ENCODE results near the gene MISP. TPM values are rescaled to one million over a fixed set of nuclear protein-coding genes. Genes with fewer than 3 reads are reported as not detected.

The MISP gene
- total RNA-seq, 1 donor from 2014 or later: not detected

- intact Hi-C loops (cut with micrococcal nuclease): no loop called here
- no peak overlapping the region for H3K27ac Mint-ChIP-seq
- no peak for DNase-seq
- H3K27me3 Mint-ChIP-seq: no peaks in the 10 kb centered on the region
- H3K36me3 Mint-ChIP-seq (ENCODE audit: low read depth): no peaks in the 10 kb centered on the region
- no peaks in the 10 kb centered on the region for H3K9me3 Mint-ChIP-seq
- no peaks in the 10 kb centered on the region for H3K4me1 Mint-ChIP-seq
- no peak overlapping the region for H3K4me3 Mint-ChIP-seq
Measured at GRCh38 chr19:782185-782877, 31.4 kb downstream of the MISP start.

GRCh38 chr19:782878-783668 lies 32.2 kb downstream of the MISP start:
- H3K36me3 Mint-ChIP-seq (ENCODE audit: low read depth): no peaks in the 10 kb centered on the region
- H3K27ac Mint-ChIP-seq: no peak overlapping the region
- H3K4me3 Mint-ChIP-seq: no peak overlapping the region
- H3K9me3 Mint-ChIP-seq: no peaks in the 10 kb centered on the region
- no peaks in the 10 kb centered on the region for H3K27me3 Mint-ChIP-seq
- H3K4me1 Mint-ChIP-seq: no peaks in the 10 kb centered on the region
- intact Hi-C loops (cut with micrococcal nuclease): no loop called here
- DNase-seq: no peak

GRCh38 chr19:784541-784940 lies 33.6 kb downstream of the MISP start:
- intact Hi-C loops (cut with micrococcal nuclease): no loop called here
- no peaks in the 10 kb centered on the region for H3K4me1 Mint-ChIP-seq
- no peak overlapping the region for H3K4me3 Mint-ChIP-seq
- DNase-seq: no peak
- H3K27ac Mint-ChIP-seq: no peak overlapping the region
- H3K9me3 Mint-ChIP-seq: no peaks in the 10 kb centered on the region
- no peaks in the 10 kb centered on the region for H3K36me3 Mint-ChIP-seq (ENCODE audit: low read depth)
- peaks cover 4% of the 10 kb centered on the region for H3K27me3 Mint-ChIP-seq

GRCh38 chr19:787536-787935 lies 36.6 kb downstream of the MISP start:
- no peak overlapping the region for H3K4me3 Mint-ChIP-seq
- intact Hi-C loops (cut with micrococcal nuclease): no loop called here
- DNase-seq: no peak
- peaks cover 4% of the 10 kb centered on the region for H3K27me3 Mint-ChIP-seq
- H3K4me1 Mint-ChIP-seq: no peaks in the 10 kb centered on the region
- no peaks in the 10 kb centered on the region for H3K9me3 Mint-ChIP-seq
- H3K36me3 Mint-ChIP-seq (ENCODE audit: low read depth): no peaks in the 10 kb centered on the region
- no peak overlapping the region for H3K27ac Mint-ChIP-seq

- no peak overlapping the region for H3K27ac Mint-ChIP-seq
- no peaks in the 10 kb centered on the region for H3K36me3 Mint-ChIP-seq (ENCODE audit: low read depth)
- intact Hi-C loops (cut with micrococcal nuclease): no loop called here
- no peaks in the 10 kb centered on the region for H3K4me1 Mint-ChIP-seq
- no peaks in the 10 kb centered on the region for H3K9me3 Mint-ChIP-seq
- no peak overlapping the region for H3K4me3 Mint-ChIP-seq
- H3K27me3 Mint-ChIP-seq: peaks cover 4% of the 10 kb centered on the region
- DNase-seq: no peak
Measured at GRCh38 chr19:788686-788982, 37.7 kb downstream of the MISP start.

- Mint-ChIP-seq H3K9me3 (no peaks in the 10 kb centered on the region), H3K36me3 (ENCODE audit: low read depth) (no peaks in the 10 kb centered on the region), H3K27me3 (peaks cover 4% of the 10 kb centered on the region), H3K4me3 (no peak overlapping the region), H3K4me1 (no peaks in the 10 kb centered on the region), H3K27ac (no peak overlapping the region)
- intact Hi-C loops (cut with micrococcal nuclease): no loop called here
- DNase-seq: no peak
Measured at GRCh38 chr19:788983-789700, 38.2 kb downstream of the MISP start.

- H3K27ac Mint-ChIP-seq: no peak overlapping the region
- H3K36me3 Mint-ChIP-seq (ENCODE audit: low read depth): no peaks in the 10 kb centered on the region
- no peak for DNase-seq
- H3K4me3 Mint-ChIP-seq: no peak overlapping the region
- no peaks in the 10 kb centered on the region for H3K9me3 Mint-ChIP-seq
- intact Hi-C loops (cut with micrococcal nuclease): no loop called here
- peaks cover 4% of the 10 kb centered on the region for H3K27me3 Mint-ChIP-seq
- H3K4me1 Mint-ChIP-seq: no peaks in the 10 kb centered on the region
Measured at GRCh38 chr19:789701-790060, 38.8 kb downstream of the MISP start.

GRCh38 chr19:791007-791566 lies 40.2 kb downstream of the MISP start:
- Mint-ChIP-seq H3K4me1 (no peaks in the 10 kb centered on the region), H3K27ac (no peak overlapping the region), H3K27me3 (peaks cover 4% of the 10 kb centered on the region), H3K4me3 (no peak overlapping the region), H3K9me3 (no peaks in the 10 kb centered on the region), H3K36me3 (ENCODE audit: low read depth) (no peaks in the 10 kb centered on the region)
- DNase-seq: no peak
- intact Hi-C loops (cut with micrococcal nuclease): no loop called here

GRCh38 chr19:791567-792305 lies 40.8 kb downstream of the MISP start:
- intact Hi-C loops (cut with micrococcal nuclease): no loop called here
- Mint-ChIP-seq H3K36me3 (ENCODE audit: low read depth) (no peaks in the 10 kb centered on the region), H3K27ac (no peak overlapping the region), H3K4me1 (peaks cover 2% of the 10 kb centered on the region), H3K9me3 (no peaks in the 10 kb centered on the region), H3K4me3 (no peak overlapping the region), H3K27me3 (peaks cover 4% of the 10 kb centered on the region)
- no peak for DNase-seq

- Mint-ChIP-seq H3K9me3 (no peaks in the 10 kb centered on the region), H3K36me3 (ENCODE audit: low read depth) (peaks cover 2% of the 10 kb centered on the region), H3K27me3 (peaks cover 6% of the 10 kb centered on the region), H3K4me1 (peaks cover 4% of the 10 kb centered on the region), H3K27ac (no peak overlapping the region), H3K4me3 (no peak overlapping the region)
- intact Hi-C loops (cut with micrococcal nuclease): no loop called here
- DNase-seq: no peak
Measured at GRCh38 chr19:792306-792885, 41.5 kb downstream of the MISP start.

- peaks cover 6% of the 10 kb centered on the region for H3K27me3 Mint-ChIP-seq
- H3K9me3 Mint-ChIP-seq: no peaks in the 10 kb centered on the region
- no peak overlapping the region for H3K4me3 Mint-ChIP-seq
- no peak overlapping the region for H3K27ac Mint-ChIP-seq
- no peak for DNase-seq
- peaks cover 7% of the 10 kb centered on the region for H3K36me3 Mint-ChIP-seq (ENCODE audit: low read depth)
- peaks cover 4% of the 10 kb centered on the region for H3K4me1 Mint-ChIP-seq
- intact Hi-C loops (cut with micrococcal nuclease): no loop called here
Measured at GRCh38 chr19:793806-794205, 42.9 kb downstream of the MISP start.

GRCh38 chr19:795073-795611 lies 44.2 kb downstream of the MISP start:
- DNase-seq: no peak
- peaks cover 20% of the 10 kb centered on the region for H3K36me3 Mint-ChIP-seq (ENCODE audit: low read depth)
- intact Hi-C loops (cut with micrococcal nuclease): no loop called here
- no peak overlapping the region for H3K27ac Mint-ChIP-seq
- H3K27me3 Mint-ChIP-seq: peaks cover 1% of the 10 kb centered on the region
- no peaks in the 10 kb centered on the region for H3K9me3 Mint-ChIP-seq
- peaks cover 15% of the 10 kb centered on the region for H3K4me1 Mint-ChIP-seq
- H3K4me3 Mint-ChIP-seq: no peak overlapping the region
